ENCODE data around the gene TADA1. TPM values are rescaled to one million over a fixed set of nuclear protein-coding genes. Genes with fewer than 3 reads are reported as not detected.

The TADA1 gene
- total and polyA plus RNA-seq, 12 donors: 5.8 to 23.1 (median 13.1) TPM

- TF ChIP-seq POLR2A (IDR thresholded peaks at IDR 0.05) (no peak), CTCF (IDR thresholded peaks at IDR 0.05) (no peak)
Measured at GRCh38 chr1:166811691-166812090, 64.4 kb downstream of the TADA1 start.

DNA sequence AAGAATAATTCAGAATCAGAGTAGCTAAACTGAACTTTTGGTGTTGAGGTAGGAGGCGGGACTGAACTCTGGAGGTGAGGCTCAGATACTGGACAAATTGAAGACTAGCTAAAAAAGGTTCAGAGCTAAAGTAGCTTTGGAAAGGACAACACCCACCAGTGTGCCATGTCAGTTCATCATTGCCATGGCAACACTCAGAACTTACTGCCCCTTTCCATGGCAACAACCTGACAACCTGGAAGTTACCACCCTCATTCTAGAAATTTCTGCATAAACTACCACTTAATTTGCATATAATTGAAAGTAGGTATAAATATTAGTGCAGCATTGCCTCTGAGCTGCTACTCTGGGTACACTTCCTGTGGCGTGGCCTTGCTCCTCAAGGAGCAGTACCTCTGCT, 67.1 kb downstream of the TADA1 start:
- no peak for DNase-seq
- no peak overlapping the region for H3K27ac ChIP-seq
- 73 to 81% (median 79%) methylated on average over 2 of the region's 2 CpGs for WGBS, 4 donors

More at GRCh38 chr1:166811691-166812090, 64.4 kb downstream of the TADA1 start:
- Histone ChIP-seq H3K36me3 (replicated peaks in 1 of 2) (no peaks in the 10 kb centered on the region), H3K27ac (no peak overlapping the region), H3K9me3 (replicated peaks in 1 of 3) (no peaks in the 10 kb centered on the region), H3K4me1 (replicated peaks in 1 of 2) (no peaks in the 10 kb centered on the region), H3K27me3 (no peaks in the 10 kb centered on the region), H3K4me3 (no peak overlapping the region)
- no peak for DNase-seq
- intact Hi-C loops (cut with DNase I): no loop called here
- WGBS, 4 donors: 51 to 64% (median 53%) methylated on average over 2 of the region's 2 CpGs

More for the DNA sequence above, 67.1 kb downstream of the TADA1 start:
- Histone ChIP-seq H3K9me3 (replicated peaks in 1 of 3) (no peaks in the 10 kb centered on the region), H3K4me1 (replicated peaks in 1 of 2) (no peaks in the 10 kb centered on the region), H3K27me3 (no peaks in the 10 kb centered on the region), H3K4me3 (no peak overlapping the region), H3K36me3 (replicated peaks in 1 of 2) (no peaks in the 10 kb centered on the region)
- intact Hi-C loops (cut with DNase I): no loop called here
- TF ChIP-seq CTCF (IDR thresholded peaks at IDR 0.05) (no peak), POLR2A (IDR thresholded peaks at IDR 0.05) (no peak)

Other genes starting within 250 kb of the TADA1 start
- 10 to 100 TPM; 11.0 to 31.1 (median 23.3) TPM for gene POGK, start 36.8 kb downstream of the TADA1 start, total RNA-seq
- gene POGK, start 36.8 kb downstream of the TADA1 start, polyA plus RNA-seq: 10 to 100 TPM in 1 of 3 donors, 1 to 10 TPM in 2; 7.3 to 12.9 (median 9.6) TPM
- gene ILDR2, start 99.3 kb upstream of the TADA1 start, total RNA-seq: 1 to 10 TPM in 1 of 9 donors, under 1 TPM in 6, not detected in 2; 0.07 to 1.1 (median 0.44) TPM
- under 1 TPM; 0.07 to 0.24 (median 0.08) TPM for gene ILDR2, start 99.3 kb upstream of the TADA1 start, polyA plus RNA-seq
- gene MAEL, start 113.0 kb upstream of the TADA1 start, total RNA-seq: not detected
- gene MAEL, start 113.0 kb upstream of the TADA1 start, polyA plus RNA-seq: under 1 TPM in 1 of 3 donors, not detected in 2; 0.17 TPM
- gene GPA33, start 214.1 kb upstream of the TADA1 start, total RNA-seq: under 1 TPM in 4 of 9 donors, not detected in 5; 0.12 to 0.79 (median 0.31) TPM
- under 1 TPM in 2 of 3 donors, not detected in 1; 0.03 to 0.16 TPM for gene GPA33, start 214.1 kb upstream of the TADA1 start, polyA plus RNA-seq
- gene STYXL2, start 217.8 kb upstream of the TADA1 start, total RNA-seq: 1 to 10 TPM in 2 of 9 donors, under 1 TPM in 7; 0.11 to 1.3 (median 0.69) TPM
- gene STYXL2, start 217.8 kb upstream of the TADA1 start, polyA plus RNA-seq: under 1 TPM in 2 of 3 donors, not detected in 1; 0.08 to 0.20 TPM